Pancreas (tissue), 10 donors: ENCODE measurements around the gene EFNA5. TPM values are rescaled to one million over a fixed set of nuclear protein-coding genes. Genes with fewer than 3 reads are reported as not detected.

ENCODE experiments used
- ATAC-seq, 4 donors: fragments of 200-7000 bp; cut with Tn5 transposase; one replicate each; pipeline versions ENCODE4 v1.8.0 to v1.9.1; 2020; ENCODE audit warnings: mild to moderate bottlenecking in 4 of 4, moderate library complexity in 4 of 4
- DNase-seq, 6 donors: peaks; one replicate each; pipeline ENCODE4 v3.0.0-alpha.2; 2020
- FAIRE-seq: peaks from 2 replicates; lab custom pipeline; 2012; peaks lifted over from hg19 to GRCh38; lab: Jason Lieb, UNC
- H3K27ac ChIP-seq, 4 donors: fragments of 200-600 bp; sonication (generic); 1 replicate in 3 of 4; 2 replicates in 1 of 4; pipeline versions ENCODE4 v1.5.0 to v1.8.0; 2020
- H3K27me3 ChIP-seq, 4 donors: fragments of 200-600 bp; one replicate each; pipeline ENCODE4 v1.8.0; 2021
- H3K36me3 ChIP-seq, 3 donors: fragments of 200-600 bp; sonication (generic) in 1 of 3; one replicate each; pipeline versions ENCODE4 v1.5.0 to v1.8.0; 2020 to 2021
- H3K4me1 ChIP-seq, 3 donors: fragments of 200-600 bp; one replicate each; pipeline ENCODE4 v1.8.0; 2021
- H3K4me3 ChIP-seq, 4 donors: fragments of 200-600 bp; sonication (generic) in 2 of 4; one replicate each; pipeline versions ENCODE4 v1.5.0 to v1.8.0; 2020 to 2021
- H3K9me3 ChIP-seq, 4 donors: fragments of 200-600 bp; one replicate each; pipeline ENCODE4 v1.8.0; 2021
- CTCF ChIP-seq, 4 donors: fragments of 200-600 bp; sonication (generic) in 3 of 4; IDR thresholded peaks; one replicate each; pipeline versions ENCODE4 v1.5.0 to v1.8.0; 2021; ENCODE audit warnings: antibody characterized with exemption in 4 of 4
- WGBS, 2 donors: extraction: QIAGEN DNeasy Blood & Tissue Kit; methylation state at CpG; one replicate each; pipeline ENCODE4 v1.1.7; 2013; 5-methylcytosine and 5-hydroxymethylcytosine counted together
- intact Hi-C, 3 donors: fragments of 100-400 bp; cut with DNase I; formaldehyde crosslinking; loops; one replicate each; pipeline versions ENCODE4 v1.11.1 to v1.14.2; 2022
- polyA plus RNA-seq, 2 donors: library from polyadenylated mRNA; stranded (reverse); fragments of 200-250 nt; gene quantifications; one replicate each; pipeline ENCODE4 v1.2.3, GENCODE V29; 2013
- total RNA-seq, 6 donors: library from RNA; stranded (reverse); fragmentation: NEBNext Ultra II Directional in 4 of 6; extraction: Animal tissue kit (Norgen Biotek cat#: 25700) in 4 of 6; gene quantifications; one replicate each; pipeline versions ENCODE4 v1.2.1 to v1.2.4, GENCODE V29; 2021 to 2023
- donor health status: healthy with polysubstance abuse.
- donor health status: DM: no; HTN: no; CAD: no; lungs with moderate emphysema.
- donor health status: DM: no; HTN: no; CAD: no.
- donor health status: control.
- donor health status: control.
- donor health status: Bipolar disorder and iron deficiency.
- donor health status: DM: yes; HTN: yes; CAD: no.
- donor health status: DM: no; HTN: no; CAD: no.
- donor health status: DM: no; HTN: no; CAD: no.
- donor health status: DM: yes; HTN: yes; CAD: no.

EFNA5 gene
- total and polyA plus RNA-seq, 8 donors = 0.23 to 3.8 (median 2.1) TPM

- DNase-seq (no peak), FAIRE-seq (no peak), ATAC-seq (no peak)
- Histone ChIP-seq H3K27me3 (no peaks in the 10 kb centered on the region), H3K9me3 (no peaks in the 10 kb centered on the region), H3K36me3 (no peaks in the 10 kb centered on the region), H3K27ac (no peak overlapping the region), H3K4me1 (peaks cover 0 to 20% (median 3%) of the 10 kb centered on the region in 3 donors), H3K4me3 (no peak overlapping the region)
- WGBS, 2 donors = 88 to 95% methylated on average over 2 of the region's 2 CpGs
- TF ChIP-seq CTCF (IDR thresholded peaks at IDR 0.05) = no peak
- intact Hi-C loops = no loop called here
Observed at GRCh38 chr5:107385708-107386107, 285.0 kb downstream of the EFNA5 start.

DNA sequence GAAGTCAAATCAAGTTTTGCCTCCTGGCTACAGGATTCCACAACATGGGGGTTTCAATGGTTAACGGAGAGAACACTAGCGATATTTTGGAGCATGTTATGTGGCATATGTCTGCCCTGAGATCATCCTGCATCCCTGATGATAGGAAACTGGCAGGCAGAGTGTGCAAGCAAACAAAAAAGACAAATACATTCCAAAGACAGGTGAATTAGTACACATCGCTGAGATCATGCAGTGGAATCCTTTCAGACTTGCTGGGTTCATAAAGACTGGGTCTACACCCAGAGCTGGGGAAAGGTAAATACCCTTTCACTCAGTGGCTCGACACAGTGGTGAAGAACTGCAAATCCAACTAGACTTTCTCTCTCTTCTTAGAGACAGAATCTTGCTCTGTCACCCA is 286.5 kb downstream of the EFNA5 start:
- no peak for TF ChIP-seq CTCF (IDR thresholded peaks at IDR 0.05)
- DNase-seq (no peak), FAIRE-seq (no peak), ATAC-seq (no peak)
- intact Hi-C loops = no loop called here
- H3K4me3 ChIP-seq = no peak overlapping the region
- no peaks in the 10 kb centered on the region for H3K27me3 ChIP-seq
- peaks cover 0 to 18% (median 3%) of the 10 kb centered on the region in 3 donors for H3K4me1 ChIP-seq
- H3K36me3 ChIP-seq = no peaks in the 10 kb centered on the region
- no peak overlapping the region for H3K27ac ChIP-seq
- H3K9me3 ChIP-seq = no peaks in the 10 kb centered on the region
- 75 to 77% methylated on average over 4 of the region's 4 CpGs for WGBS, 2 donors

DNA sequence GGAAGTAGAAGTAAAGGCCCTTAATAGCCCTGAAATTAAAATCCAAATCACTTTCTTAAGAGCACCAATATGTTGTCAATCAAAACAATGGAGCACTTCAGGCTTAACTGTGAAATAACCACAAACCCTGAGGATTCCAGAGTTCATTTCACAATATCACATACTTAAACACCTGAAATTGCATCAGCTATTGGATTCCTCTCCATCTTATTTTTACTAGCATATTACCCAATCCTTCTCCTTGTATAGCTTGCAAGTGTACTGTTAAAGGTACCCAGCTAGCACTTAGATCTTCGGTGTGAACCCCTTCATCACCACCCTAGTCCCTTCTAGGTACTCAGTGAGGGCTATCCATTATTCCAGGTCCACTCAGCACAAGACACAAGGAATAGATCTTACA is 287.3 kb downstream of the EFNA5 start:
- no peak for DNase-seq
- no peak for FAIRE-seq
- Histone ChIP-seq H3K4me3 (no peak overlapping the region), H3K27ac (no peak overlapping the region), H3K36me3 (no peaks in the 10 kb centered on the region), H3K4me1 (peaks cover 0 to 11% (median 0%) of the 10 kb centered on the region in 3 donors), H3K9me3 (no peaks in the 10 kb centered on the region), H3K27me3 (no peaks in the 10 kb centered on the region)
- intact Hi-C loops = no loop called here
- no peak for ATAC-seq
- TF ChIP-seq CTCF (IDR thresholded peaks at IDR 0.05) = no peak
- WGBS, 2 donors = 70 to 77% methylated on average over 1 of the region's 1 CpG

- Histone ChIP-seq H3K27ac (no peak overlapping the region), H3K4me3 (no peak overlapping the region), H3K36me3 (no peaks in the 10 kb centered on the region), H3K27me3 (no peaks in the 10 kb centered on the region), H3K4me1 (no peaks in the 10 kb centered on the region), H3K9me3 (no peaks in the 10 kb centered on the region)
- TF ChIP-seq CTCF (IDR thresholded peaks at IDR 0.05) = no peak
- 78 to 81% methylated on average over 13 of the region's 13 CpGs for WGBS, 2 donors
- intact Hi-C loops = no loop called here
- no peak for DNase-seq
- FAIRE-seq = no peak
- no peak for ATAC-seq
Observed at GRCh38 chr5:107381189-107381856, 289.4 kb downstream of the EFNA5 start.

DNA sequence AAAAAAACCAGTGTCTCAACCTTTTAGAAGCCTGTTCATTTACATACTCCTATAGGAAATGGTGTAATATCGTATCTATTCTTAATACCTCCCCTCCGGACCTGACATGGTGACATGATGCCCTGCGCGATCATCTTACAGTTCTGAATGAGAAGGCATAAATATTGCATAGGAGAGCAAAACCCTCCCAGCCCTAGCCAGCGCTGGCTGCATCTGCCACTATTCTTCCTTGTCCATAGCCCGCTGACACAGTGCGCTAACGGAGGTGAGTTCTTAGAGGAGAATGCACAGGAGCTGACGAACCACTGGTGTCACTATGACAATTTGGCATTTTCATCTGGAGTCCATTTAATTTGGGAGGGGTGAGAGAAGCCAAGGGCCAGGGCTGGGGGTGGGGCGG is 290.1 kb downstream of the EFNA5 start:
- intact Hi-C loops = no loop called here
- no peak for FAIRE-seq

More for the DNA sequence above, 290.1 kb downstream of the EFNA5 start:
- Histone ChIP-seq H3K36me3 (no peaks in the 10 kb centered on the region), H3K27me3 (no peaks in the 10 kb centered on the region), H3K4me3 (no peak overlapping the region), H3K27ac (no peak overlapping the region), H3K9me3 (no peaks in the 10 kb centered on the region), H3K4me1 (no peaks in the 10 kb centered on the region)
- TF ChIP-seq CTCF (IDR thresholded peaks at IDR 0.05) = no peak
- DNase-seq = no peak
- no peak for ATAC-seq
- 91 to 96% methylated on average over 10 of the region's 10 CpGs for WGBS, 2 donors
